Esophagus (tissue), 2 donors: ENCODE measurements around the gene SLC35D3. TPM values are rescaled to one million over a fixed set of nuclear protein-coding genes. Genes with fewer than 3 reads are reported as not detected.

Experiments used
- H3K27ac ChIP-seq, 2 donors: one replicate each; pipeline ENCODE4 v1.5.1; 2013; ENCODE audit warnings: low read depth in 2 of 2, mild to moderate bottlenecking in 2 of 2, inconsistent platforms in 1 of 2, low read length in 1 of 2, moderate library complexity in 1 of 2
- H3K27me3 ChIP-seq, 2 donors: one replicate each; pipeline ENCODE4 v1.6.1; 2013; ENCODE audit warnings: low read length in 2 of 2, control low read depth in 1 of 2, mild to moderate bottlenecking in 1 of 2; ENCODE audit not compliant: insufficient read depth in 2 of 2, control insufficient read depth in 1 of 2
- H3K36me3 ChIP-seq, 2 donors: one replicate each; pipeline ENCODE4 v1.6.1; 2013; ENCODE audit warnings: low read length in 1 of 2; ENCODE audit not compliant: control insufficient read depth in 2 of 2, insufficient read depth in 2 of 2
- H3K4me1 ChIP-seq, 2 donors: one replicate each; pipeline ENCODE4 v1.6.1; 2013; ENCODE audit warnings: low read length in 1 of 2; ENCODE audit not compliant: control insufficient read depth in 2 of 2, insufficient read depth in 2 of 2
- H3K4me3 ChIP-seq, 2 donors: one replicate each; pipeline ENCODE4 v1.5.1; 2013; ENCODE audit warnings: low read length in 2 of 2, mild to moderate bottlenecking in 2 of 2, low read depth in 1 of 2, moderate library complexity in 1 of 2
- H3K9me3 ChIP-seq, 2 donors: one replicate each; pipeline ENCODE4 v1.6.1; 2013; ENCODE audit warnings: mild to moderate bottlenecking in 2 of 2, low read depth in 1 of 2, low read length in 1 of 2, moderate library complexity in 1 of 2; ENCODE audit not compliant: control insufficient read depth in 2 of 2, insufficient read depth in 1 of 2
- WGBS, 2 donors: extraction: QIAGEN DNeasy Blood & Tissue Kit; methylation state at CpG; one replicate each; pipeline ENCODE4 v1.1.7; 2013; 5-methylcytosine and 5-hydroxymethylcytosine counted together
- polyA plus RNA-seq, 2 donors: library from polyadenylated mRNA; stranded (reverse); fragments of 200-250 nt; gene quantifications; one replicate each; pipeline ENCODE4 v1.2.3, GENCODE V29; 2013
- donor health status: healthy with polysubstance abuse.
- donor health status: Bipolar disorder and iron deficiency.

SLC35D3 gene
- polyA plus RNA-seq, 2 donors: 0.02 TPM; not detected in 1

- peaks cover 0 to 24% of the 10 kb centered on the region in 2 donors for H3K27me3 ChIP-seq
These were observed 643 bp upstream of the SLC35D3 start for GRCh38 chr6:136921381-136921935.

GRCh38 chr6:136922685-136923006, 545 bp downstream of the SLC35D3 start:
- Histone ChIP-seq H3K4me1 (peaks cover 12 to 16% of the 10 kb centered on the region in 2 donors), H3K4me3 (peak overlapping the region; percentile 40 to 59), H3K27ac (no peak overlapping the region), H3K9me3 (peaks cover 0 to 6% of the 10 kb centered on the region in 2 donors), H3K36me3 (no peaks in the 10 kb centered on the region), H3K27me3 (peaks cover 0 to 24% of the 10 kb centered on the region in 2 donors)
- 2% methylated on average over 29 of the region's 29 CpGs for WGBS, 2 donors

More at GRCh38 chr6:136921381-136921935, 643 bp upstream of the SLC35D3 start:
- WGBS, 2 donors: 1% methylated on average over 55 to 59 of the region's 59 CpGs
- no peak overlapping the region for H3K27ac ChIP-seq
- peak overlapping the region; percentile 40 to 59 for H3K4me3 ChIP-seq
- no peaks in the 10 kb centered on the region for H3K36me3 ChIP-seq
- H3K4me1 ChIP-seq: peaks cover 12 to 16% of the 10 kb centered on the region in 2 donors
- H3K9me3 ChIP-seq: peaks cover 0 to 6% of the 10 kb centered on the region in 2 donors

- peaks cover 0 to 24% of the 10 kb centered on the region in 2 donors for H3K27me3 ChIP-seq
- H3K27ac ChIP-seq: no peak overlapping the region
These were observed 1.2 kb downstream of the SLC35D3 start for GRCh38 chr6:136923116-136923953.

GRCh38 chr6:136923954-136924673, 2.0 kb downstream of the SLC35D3 start:
- H3K27ac ChIP-seq: no peak overlapping the region
- peaks cover 0 to 24% of the 10 kb centered on the region in 2 donors for H3K27me3 ChIP-seq
- 72 to 77% methylated on average over 40 of the region's 40 CpGs for WGBS, 2 donors
- H3K36me3 ChIP-seq: no peaks in the 10 kb centered on the region
- H3K4me1 ChIP-seq: peaks cover 12 to 16% of the 10 kb centered on the region in 2 donors
- peaks cover 0 to 6% of the 10 kb centered on the region in 2 donors for H3K9me3 ChIP-seq
- no peak overlapping the region for H3K4me3 ChIP-seq

More at GRCh38 chr6:136923116-136923953, 1.2 kb downstream of the SLC35D3 start:
- H3K4me3 ChIP-seq: no peak overlapping the region
- no peaks in the 10 kb centered on the region for H3K36me3 ChIP-seq
- peaks cover 12 to 16% of the 10 kb centered on the region in 2 donors for H3K4me1 ChIP-seq
- peaks cover 0 to 6% of the 10 kb centered on the region in 2 donors for H3K9me3 ChIP-seq
- WGBS, 2 donors: 12 to 13% methylated on average over 60 to 65 of the region's 65 CpGs

GRCh38 chr6:136926383-136926782, 4.3 kb downstream of the SLC35D3 start:
- WGBS, 2 donors: 97 to 98% methylated on average over 2 of the region's 2 CpGs
- Histone ChIP-seq H3K27me3 (peaks cover 0 to 19% of the 10 kb centered on the region in 2 donors), H3K36me3 (no peaks in the 10 kb centered on the region), H3K4me3 (no peak overlapping the region), H3K27ac (no peak overlapping the region), H3K9me3 (peaks cover 0 to 6% of the 10 kb centered on the region in 2 donors), H3K4me1 (peaks cover 11 to 12% of the 10 kb centered on the region in 2 donors)

GRCh38 chr6:136927292-136927691, 5.2 kb downstream of the SLC35D3 start:
- Histone ChIP-seq H3K4me3 (no peak overlapping the region), H3K36me3 (no peaks in the 10 kb centered on the region), H3K27me3 (peaks cover 0 to 13% of the 10 kb centered on the region in 2 donors), H3K9me3 (peaks cover 0 to 6% of the 10 kb centered on the region in 2 donors), H3K4me1 (peaks cover 6 to 7% of the 10 kb centered on the region in 2 donors), H3K27ac (no peak overlapping the region)
- WGBS, 2 donors: 77 to 78% methylated on average over 3 of the region's 3 CpGs

GRCh38 chr6:136930528-136930927, 8.4 kb downstream of the SLC35D3 start:
- H3K9me3 ChIP-seq: no peaks in the 10 kb centered on the region
- no peak overlapping the region for H3K27ac ChIP-seq
- 93% methylated on average over 4 of the region's 4 CpGs for WGBS, 2 donors
- H3K27me3 ChIP-seq: no peaks in the 10 kb centered on the region
- no peaks in the 10 kb centered on the region for H3K4me1 ChIP-seq
- no peaks in the 10 kb centered on the region for H3K36me3 ChIP-seq
- no peak overlapping the region for H3K4me3 ChIP-seq

GRCh38 chr6:136932599-136932998, 10.5 kb downstream of the SLC35D3 start:
- no peaks in the 10 kb centered on the region for H3K4me1 ChIP-seq
- no peak overlapping the region for H3K27ac ChIP-seq
- no peak overlapping the region for H3K4me3 ChIP-seq
- H3K9me3 ChIP-seq: no peaks in the 10 kb centered on the region
- H3K36me3 ChIP-seq: no peaks in the 10 kb centered on the region
- H3K27me3 ChIP-seq: no peaks in the 10 kb centered on the region
- 83 to 95% methylated on average over 2 of the region's 2 CpGs for WGBS, 2 donors

GRCh38 chr6:136945072-136945471, 23.0 kb downstream of the SLC35D3 start:
- Histone ChIP-seq H3K4me1 (no peaks in the 10 kb centered on the region), H3K4me3 (no peak overlapping the region), H3K27me3 (peaks cover 0 to 4% of the 10 kb centered on the region in 2 donors), H3K27ac (no peak overlapping the region), H3K9me3 (no peaks in the 10 kb centered on the region), H3K36me3 (no peaks in the 10 kb centered on the region)
- WGBS, 2 donors: 65 to 89% methylated on average over 1 of the region's 1 CpG
